Measurements from ENCODE around the gene CCDC92B.
A peak's percentile ranks its signal among the peaks of the same experiment; 100 is the strongest.
"Not testable (repeated sequence)": the region's sequence is repeated elsewhere in the genome, so short reads cannot be mapped to it uniquely, and the experiment has no call there.

Gene CCDC92B

GRCh38 chr17:2783310-2784030, 34.0 kb upstream of the CCDC92B start:
- Mint-ChIP-seq H3K4me1 (peaks cover 17% of the 10 kb centered on the region), H3K27ac (no peak overlapping the region), H3K4me3 (no peak overlapping the region), H3K36me3 (no peaks in the 10 kb centered on the region), H3K9me3 (no peaks in the 10 kb centered on the region)
- DNase-seq (ENCODE audit: low spot score in 2 of 2) (no peak), ATAC-seq (no peak)

DNA sequence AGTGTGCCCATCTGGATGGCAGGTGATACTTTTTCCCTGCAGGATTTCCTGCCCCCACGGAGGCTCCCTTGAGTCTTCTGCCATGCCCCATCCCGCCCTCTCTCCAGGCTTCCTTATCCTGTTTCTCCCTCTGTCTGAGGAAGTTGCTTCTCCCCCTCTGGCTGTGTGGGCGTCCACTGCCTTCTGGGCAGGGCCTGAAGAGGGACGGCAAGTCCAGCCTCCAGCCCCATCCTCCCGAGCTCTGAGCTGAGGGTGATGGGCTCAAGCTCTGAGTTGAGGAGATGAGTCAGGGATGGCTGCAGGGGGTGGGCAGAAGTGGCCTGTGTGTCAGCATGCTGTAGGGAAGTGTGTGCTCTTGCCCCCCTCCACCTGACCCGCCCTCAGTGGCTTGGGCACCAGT, 32.6 kb upstream of the CCDC92B start:
- ATAC-seq (no peak), DNase-seq (ENCODE audit: low spot score in 2 of 2) (no peak)
- no peaks in the 10 kb centered on the region for H3K36me3 Mint-ChIP-seq
- H3K4me1 Mint-ChIP-seq: peaks cover 20% of the 10 kb centered on the region
- no peaks in the 10 kb centered on the region for H3K9me3 Mint-ChIP-seq
- H3K4me3 Mint-ChIP-seq: no peak overlapping the region
- H3K27ac Mint-ChIP-seq: no peak overlapping the region

DNA sequence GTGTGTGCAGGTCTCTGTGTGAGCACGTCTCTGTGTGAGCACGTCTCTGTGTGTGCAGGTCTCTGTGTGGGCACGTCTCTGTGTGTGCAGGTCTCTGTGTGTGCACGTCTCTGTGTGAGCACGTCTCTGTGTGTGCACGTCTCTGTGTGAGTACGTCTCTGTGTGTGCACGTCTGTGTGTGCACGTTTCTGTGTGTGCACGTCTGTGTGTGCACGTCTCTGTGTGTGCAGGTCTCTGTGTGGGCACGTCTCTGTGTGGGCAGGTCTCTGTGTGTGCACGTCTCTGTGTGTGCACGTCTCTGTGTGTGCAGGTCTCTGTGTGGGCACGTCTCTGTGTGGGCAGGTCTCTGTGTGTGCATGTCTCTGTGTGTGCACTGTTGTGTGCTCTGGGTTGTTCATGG, 32.1 kb upstream of the CCDC92B start:
- H3K4me3 Mint-ChIP-seq; H3K36me3 Mint-ChIP-seq; H3K9me3 Mint-ChIP-seq; H3K27ac Mint-ChIP-seq; ATAC-seq; DNase-seq (ENCODE audit: low spot score in 2 of 2): not testable (repeated sequence)
- H3K4me1 Mint-ChIP-seq: peaks cover 24% of the 10 kb centered on the region

DNA sequence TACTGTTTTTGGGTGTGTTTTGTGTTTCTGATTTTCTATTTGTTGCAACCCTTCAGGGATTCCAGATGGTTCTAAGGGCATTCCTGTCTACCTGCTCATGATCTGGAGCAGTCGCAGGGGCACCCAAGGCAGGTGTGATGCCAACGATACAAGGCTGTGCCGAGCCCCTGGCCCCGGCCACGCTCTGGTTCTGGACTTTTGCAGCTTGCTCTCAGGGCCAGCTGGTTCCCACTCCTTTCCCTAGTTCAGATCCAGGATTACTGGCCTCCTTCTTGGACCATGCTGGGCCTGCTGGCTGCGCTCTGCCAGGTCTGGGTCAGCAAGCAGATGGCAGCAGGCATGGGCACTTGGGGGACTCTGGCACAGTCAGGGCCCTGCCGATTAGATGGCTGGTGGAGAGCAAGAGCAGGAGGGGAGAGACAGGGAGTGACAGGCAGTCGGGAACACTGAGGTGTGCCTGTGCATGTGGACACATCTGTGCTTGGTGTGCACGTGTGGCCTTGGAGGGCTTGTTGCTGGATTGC, 31.5 kb upstream of the CCDC92B start:
- H3K27ac Mint-ChIP-seq: no peak overlapping the region
- no peaks in the 10 kb centered on the region for H3K9me3 Mint-ChIP-seq
- ATAC-seq (no peak), DNase-seq (ENCODE audit: low spot score in 2 of 2) (no peak)
- H3K36me3 Mint-ChIP-seq: no peaks in the 10 kb centered on the region
- H3K4me1 Mint-ChIP-seq: peaks cover 24% of the 10 kb centered on the region
- H3K4me3 Mint-ChIP-seq: no peak overlapping the region

- H3K4me1 Mint-ChIP-seq: peaks cover 24% of the 10 kb centered on the region
These were observed 30.8 kb upstream of the CCDC92B start for GRCh38 chr17:2780256-2780655.

DNA sequence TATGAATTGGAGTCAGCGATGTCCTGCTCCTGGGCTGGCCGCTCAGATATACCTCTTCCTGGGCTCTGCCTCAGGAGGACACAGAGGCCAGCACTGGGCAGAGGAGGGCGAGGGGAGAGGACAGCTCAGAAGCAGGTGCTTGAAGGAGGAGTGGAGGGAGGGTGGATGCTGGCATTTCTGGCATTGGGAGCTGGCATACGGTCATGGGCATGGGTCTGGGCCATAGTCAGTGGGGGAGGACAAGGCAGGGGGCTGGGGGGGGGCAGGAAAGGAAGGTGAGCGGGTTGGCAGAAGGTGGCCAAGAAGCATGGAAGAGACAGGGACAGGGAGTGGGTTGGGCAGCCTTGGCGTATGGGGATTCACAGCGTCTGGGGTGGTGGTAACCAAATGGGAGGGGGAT, 30.1 kb upstream of the CCDC92B start:
- Mint-ChIP-seq H3K4me1 (peaks cover 24% of the 10 kb centered on the region), H3K4me3 (no peak overlapping the region), H3K36me3 (no peaks in the 10 kb centered on the region), H3K27ac (no peak overlapping the region), H3K9me3 (no peaks in the 10 kb centered on the region)
- ATAC-seq (no peak), DNase-seq (ENCODE audit: low spot score in 2 of 2) (no peak)

More at GRCh38 chr17:2780256-2780655, 30.8 kb upstream of the CCDC92B start:
- Mint-ChIP-seq H3K4me3 (no peak overlapping the region), H3K9me3 (no peaks in the 10 kb centered on the region), H3K27ac (no peak overlapping the region), H3K36me3 (no peaks in the 10 kb centered on the region)
- DNase-seq (ENCODE audit: low spot score in 2 of 2) (no peak), ATAC-seq (no peak)

DNA sequence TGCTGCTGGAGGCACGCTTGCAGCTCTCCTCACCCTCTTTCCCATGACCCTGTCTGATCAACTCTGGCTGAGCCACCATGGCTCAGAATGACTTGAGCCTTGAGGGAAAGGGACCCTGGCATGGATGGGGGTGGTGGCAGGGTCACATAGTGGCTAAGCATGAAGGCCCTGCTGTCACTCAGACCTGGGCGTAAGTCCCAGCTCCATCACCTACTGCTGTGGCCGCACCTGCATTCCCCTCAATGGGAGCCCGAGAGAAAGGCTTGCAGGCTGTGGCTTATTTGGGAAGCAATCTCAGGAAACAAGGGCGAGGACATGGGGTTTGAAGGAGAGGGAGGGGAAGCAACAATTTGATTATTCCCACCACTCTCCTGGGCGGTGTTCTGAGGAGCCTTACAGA, 29.0 kb upstream of the CCDC92B start:
- H3K36me3 Mint-ChIP-seq: no peaks in the 10 kb centered on the region
- ATAC-seq (no peak), DNase-seq (ENCODE audit: low spot score in 2 of 2) (no peak)
- no peak overlapping the region for H3K27ac Mint-ChIP-seq
- H3K9me3 Mint-ChIP-seq: no peaks in the 10 kb centered on the region
- peaks cover 24% of the 10 kb centered on the region for H3K4me1 Mint-ChIP-seq
- H3K4me3 Mint-ChIP-seq: no peak overlapping the region

GRCh38 chr17:2777242-2777867, 27.9 kb upstream of the CCDC92B start:
- DNase-seq (ENCODE audit: low spot score in 2 of 2): no peak
- peak overlapping the region; percentile 39 for H3K4me3 Mint-ChIP-seq
- peaks cover 24% of the 10 kb centered on the region for H3K4me1 Mint-ChIP-seq
- no peak for ATAC-seq
- H3K27ac Mint-ChIP-seq: no peak overlapping the region
- H3K36me3 Mint-ChIP-seq: no peaks in the 10 kb centered on the region
- H3K9me3 Mint-ChIP-seq: no peaks in the 10 kb centered on the region

DNA sequence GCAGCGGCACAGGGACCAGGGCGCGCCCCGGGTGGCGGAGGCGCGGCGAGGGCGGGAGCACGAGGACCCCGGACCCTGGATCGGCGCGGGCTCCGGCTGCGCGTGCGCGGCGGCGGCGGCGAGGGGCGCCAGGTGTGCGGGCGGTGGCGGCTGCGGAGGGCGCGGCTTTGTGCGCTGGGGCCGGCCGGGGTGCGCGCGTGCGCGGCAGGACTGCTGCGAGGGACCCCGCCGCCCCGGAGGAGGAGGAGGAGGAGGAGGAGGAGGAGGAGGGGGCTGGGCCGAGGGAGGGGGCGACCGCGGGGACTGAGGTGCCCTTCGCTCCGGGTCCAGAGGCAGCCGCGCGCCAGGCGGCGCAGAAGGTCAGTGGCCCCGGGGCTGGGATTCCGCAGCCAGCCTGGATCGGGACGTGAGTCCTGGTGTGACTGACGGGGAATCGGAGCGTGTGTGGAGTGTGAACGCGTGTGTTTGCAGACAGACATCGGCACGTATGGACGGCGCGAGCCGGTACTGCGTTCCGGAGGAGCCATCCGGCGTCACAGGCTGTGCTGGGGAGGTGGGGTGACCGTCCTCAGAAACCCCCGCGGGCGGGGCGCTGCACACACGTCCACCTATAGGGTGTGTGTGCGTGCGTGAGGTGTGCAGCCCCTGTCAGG, 27.3 kb upstream of the CCDC92B start:
- Mint-ChIP-seq H3K27ac (no peak overlapping the region), H3K4me3 (peak overlapping the region; percentile 41), H3K9me3 (no peaks in the 10 kb centered on the region), H3K36me3 (no peaks in the 10 kb centered on the region), H3K4me1 (peaks cover 24% of the 10 kb centered on the region)
- ATAC-seq: peak; percentile 61
- no peak for DNase-seq (ENCODE audit: low spot score in 2 of 2)

- DNase-seq (ENCODE audit: low spot score in 2 of 2) (no peak), ATAC-seq (no peak)
- Mint-ChIP-seq H3K4me1 (peaks cover 17% of the 10 kb centered on the region), H3K9me3 (no peaks in the 10 kb centered on the region), H3K36me3 (no peaks in the 10 kb centered on the region), H3K4me3 (peak overlapping the region; percentile 41), H3K27ac (no peak overlapping the region)
These were observed 25.8 kb upstream of the CCDC92B start for GRCh38 chr17:2775206-2775605.

DNA sequence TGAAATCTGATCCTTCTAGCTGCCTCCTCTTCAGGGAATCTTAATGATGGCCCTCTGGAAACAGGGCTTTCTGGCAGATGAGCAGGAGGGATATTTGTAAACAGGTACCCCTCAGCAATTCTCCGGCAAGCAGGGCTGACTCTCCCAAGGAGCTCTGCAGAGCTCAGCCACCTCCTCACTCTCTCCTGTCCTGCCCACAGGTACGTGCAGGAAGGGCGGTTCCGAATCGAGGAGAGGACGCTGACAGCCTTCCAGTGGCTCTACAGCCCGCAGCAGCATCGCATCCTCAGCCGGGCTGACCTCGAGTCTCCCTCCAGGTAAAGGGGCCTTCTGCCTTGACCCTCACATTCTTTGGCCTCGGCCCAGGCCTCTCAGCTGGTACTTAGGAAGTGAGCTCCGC, 20.7 kb upstream of the CCDC92B start:
- no peak overlapping the region for H3K27ac Mint-ChIP-seq
- DNase-seq (ENCODE audit: low spot score in 2 of 2) (no peak), ATAC-seq (no peak)
- no peak overlapping the region for H3K4me3 Mint-ChIP-seq
- no peaks in the 10 kb centered on the region for H3K4me1 Mint-ChIP-seq
- no peaks in the 10 kb centered on the region for H3K9me3 Mint-ChIP-seq
- H3K36me3 Mint-ChIP-seq: no peaks in the 10 kb centered on the region

DNA sequence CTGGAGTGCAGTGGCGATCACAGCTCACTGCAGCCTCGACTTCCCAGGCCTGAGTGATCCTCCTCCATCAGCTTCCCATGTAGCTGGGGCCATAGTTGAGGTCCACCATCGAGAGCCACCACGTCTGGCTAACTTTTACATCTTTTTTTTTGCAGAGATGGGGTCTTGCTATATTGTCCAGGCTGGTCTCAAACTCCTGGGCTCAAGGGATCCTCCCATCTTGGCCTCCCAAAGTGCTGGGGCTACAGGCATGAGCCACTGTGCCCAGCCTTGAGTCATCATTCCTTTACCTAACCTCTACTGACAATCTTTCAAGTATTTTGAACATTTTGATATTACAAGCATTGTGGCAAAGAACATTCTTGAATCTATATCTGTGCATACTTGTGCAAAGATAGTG, 9.4 kb upstream of the CCDC92B start:
- no peak for ATAC-seq

GRCh38 chr17:2755891-2756724, 6.7 kb upstream of the CCDC92B start:
- Mint-ChIP-seq H3K4me1 (no peaks in the 10 kb centered on the region), H3K36me3 (no peaks in the 10 kb centered on the region)

More for the DNA sequence above, 9.4 kb upstream of the CCDC92B start:
- H3K4me1 Mint-ChIP-seq: no peaks in the 10 kb centered on the region
- DNase-seq (ENCODE audit: low spot score in 2 of 2): no peak
- H3K9me3 Mint-ChIP-seq: no peaks in the 10 kb centered on the region
- no peak overlapping the region for H3K4me3 Mint-ChIP-seq
- H3K27ac Mint-ChIP-seq: no peak overlapping the region
- H3K36me3 Mint-ChIP-seq: no peaks in the 10 kb centered on the region

DNA sequence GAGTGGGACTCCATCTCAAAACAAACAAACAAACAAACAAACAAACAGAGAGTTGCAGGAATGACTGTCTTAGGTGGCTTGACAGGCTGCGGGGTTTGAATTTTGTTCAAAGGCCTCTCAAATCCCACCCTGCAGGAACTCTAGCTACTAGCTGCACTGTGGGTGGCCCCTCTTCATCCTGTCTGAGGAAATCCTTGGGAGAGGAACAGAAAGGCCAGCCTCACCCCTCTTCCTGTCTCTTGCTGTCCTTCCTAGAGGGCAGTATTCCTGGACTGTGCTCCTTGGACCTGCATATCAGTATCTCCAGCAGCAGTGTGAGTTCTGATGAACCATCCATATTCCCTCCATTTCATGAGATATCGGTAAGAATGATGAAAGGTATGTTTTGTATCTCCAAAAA, 2.0 kb upstream of the CCDC92B start:
- ATAC-seq: no peak
- Mint-ChIP-seq H3K9me3 (no peaks in the 10 kb centered on the region), H3K36me3 (no peaks in the 10 kb centered on the region), H3K4me1 (no peaks in the 10 kb centered on the region), H3K4me3 (no peak overlapping the region), H3K27ac (no peak overlapping the region)
- DNase-seq (ENCODE audit: low spot score in 2 of 2): no peak

More at GRCh38 chr17:2755891-2756724, 6.7 kb upstream of the CCDC92B start:
- H3K9me3 Mint-ChIP-seq: no peaks in the 10 kb centered on the region
- ATAC-seq: peak; percentile 16
- H3K27ac Mint-ChIP-seq: no peak overlapping the region
- peak overlapping the region; percentile 43 for H3K4me3 Mint-ChIP-seq
- DNase-seq (ENCODE audit: low spot score in 2 of 2): no peak

DNA sequence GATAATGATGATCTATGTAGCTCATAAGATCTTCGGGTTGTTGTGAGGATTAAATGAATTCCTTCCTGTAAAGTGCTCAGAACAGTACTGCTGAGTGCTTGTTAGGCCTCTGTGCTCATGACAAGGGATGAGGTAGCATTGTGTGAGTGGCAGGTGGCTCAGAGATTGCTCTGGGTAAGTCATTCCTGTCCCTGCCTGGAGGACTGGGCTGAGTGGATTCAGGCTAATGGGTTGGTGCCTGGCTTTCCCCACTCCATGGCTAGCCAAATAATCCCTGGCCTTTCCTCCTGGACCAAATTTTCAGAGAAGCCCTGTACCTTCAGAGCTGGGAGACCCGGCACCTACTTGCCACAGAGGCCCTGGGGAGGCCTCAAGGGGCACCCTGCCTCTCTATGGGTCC, 1.3 kb upstream of the CCDC92B start:
- no peak overlapping the region for H3K27ac Mint-ChIP-seq
- ATAC-seq (no peak), DNase-seq (ENCODE audit: low spot score in 2 of 2) (no peak)
- H3K4me3 Mint-ChIP-seq: no peak overlapping the region
- no peaks in the 10 kb centered on the region for H3K36me3 Mint-ChIP-seq
- no peaks in the 10 kb centered on the region for H3K4me1 Mint-ChIP-seq
- H3K9me3 Mint-ChIP-seq: no peaks in the 10 kb centered on the region
